GM18508 (cell line): Measurements from ENCODE around the gene PROB1.
A peak's percentile ranks its signal among the peaks of the same experiment; 100 is the strongest.
"Not testable (repeated sequence)": the region's sequence is repeated elsewhere in the genome, so short reads cannot be mapped to it uniquely, and the experiment has no call there.

Source experiments
- ATAC-seq: cut with Tn5 transposase; IDR thresholded peaks from one replicate; pipeline ENCODE4 v1.9.1; 2021; ENCODE audit warnings: moderate number of reproducible peaks; ENCODE audit not compliant: insufficient read depth, unreplicated experiment

The PROB1 gene

DNA sequence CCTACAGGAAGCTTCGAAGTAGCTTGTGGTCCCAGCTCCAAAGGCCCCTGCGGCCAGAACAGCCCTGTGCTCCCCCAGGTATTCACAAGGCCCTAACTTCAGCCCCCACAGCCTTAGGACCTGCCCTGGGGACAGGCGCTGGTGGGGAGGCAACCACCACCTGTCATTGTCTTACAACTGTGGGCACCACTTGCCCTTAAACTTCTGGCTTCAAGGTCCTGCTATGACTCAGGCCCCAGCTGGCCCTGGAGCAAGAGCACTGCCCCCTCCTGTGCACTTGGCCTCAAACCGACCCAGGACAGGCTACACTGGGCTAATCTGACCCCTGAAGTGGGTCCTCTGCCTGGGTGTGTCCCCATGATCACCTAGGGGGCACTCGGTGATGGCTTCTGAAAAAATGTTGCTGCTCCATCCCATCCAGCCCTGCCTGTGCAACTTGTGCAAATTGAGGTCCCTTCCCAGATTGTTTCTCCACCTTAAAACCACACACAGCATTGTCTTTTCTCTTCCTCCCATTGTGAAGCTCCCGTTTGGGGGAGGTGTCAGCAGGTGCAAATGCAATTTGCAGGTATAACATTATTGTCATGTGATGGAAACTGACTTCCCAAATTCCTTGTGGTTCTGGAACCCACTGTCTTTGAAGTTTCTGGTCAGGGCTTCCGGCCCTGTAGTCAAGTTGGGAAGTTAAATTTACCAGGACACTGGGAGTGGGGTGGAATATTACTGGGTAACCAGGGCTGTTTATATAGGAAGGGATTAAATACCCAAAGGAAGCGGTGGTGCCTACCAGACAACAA is 1.1 kb upstream of the PROB1 start:
- no peak for ATAC-seq

DNA sequence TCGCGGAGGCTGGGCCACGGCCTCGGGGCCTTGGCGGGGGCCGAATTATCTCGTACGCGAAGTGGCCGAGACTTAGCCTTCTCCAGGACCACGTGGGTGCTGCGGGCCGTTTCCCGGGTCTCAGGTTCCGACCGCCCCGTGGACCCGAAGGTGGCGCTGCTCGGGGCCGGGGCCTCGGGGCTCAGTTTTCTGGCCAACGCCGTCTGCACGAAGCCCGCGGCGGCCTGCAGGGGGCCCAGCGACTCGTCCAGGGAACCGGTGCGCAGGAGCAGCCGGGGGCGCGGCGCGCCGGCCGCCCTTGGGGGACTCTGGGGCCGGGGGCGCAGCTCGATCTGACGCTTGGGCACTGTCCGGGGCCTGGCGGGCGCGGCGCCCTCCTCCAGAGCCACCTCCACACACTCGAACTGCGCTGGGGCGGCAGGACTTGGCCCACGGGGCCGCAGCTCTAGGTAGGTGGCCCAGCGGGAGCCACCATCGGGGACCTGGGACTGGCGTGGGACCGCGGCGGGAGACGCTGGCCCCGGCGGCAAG is 716 bp downstream of the PROB1 start:
- no peak for ATAC-seq

GRCh38 chr5:139393497-139394122 is 1.3 kb downstream of the PROB1 start:
- no peak for ATAC-seq

- peak; percentile 39 for ATAC-seq
Observed at GRCh38 chr5:139392678-139393496, 2.0 kb downstream of the PROB1 start.

DNA sequence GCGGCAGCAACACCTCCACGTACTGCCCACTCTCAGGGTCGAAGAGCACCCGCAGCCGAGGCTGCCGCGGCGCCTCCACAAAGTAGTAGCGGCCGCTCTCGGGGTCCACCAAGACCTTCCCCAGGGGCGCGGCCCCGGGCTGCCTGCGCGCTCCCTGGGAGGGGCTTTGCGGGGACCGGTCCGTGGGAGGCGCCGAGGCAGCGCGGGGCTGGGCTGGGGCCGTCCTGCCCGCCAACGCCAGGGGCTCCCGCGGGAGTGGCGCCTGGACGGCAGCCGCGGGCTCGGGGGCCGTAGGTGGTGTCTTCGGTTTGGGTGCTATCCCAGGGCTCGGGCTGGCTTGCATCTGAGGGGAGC is 2.6 kb downstream of the PROB1 start:
- ATAC-seq, result no peak

DNA sequence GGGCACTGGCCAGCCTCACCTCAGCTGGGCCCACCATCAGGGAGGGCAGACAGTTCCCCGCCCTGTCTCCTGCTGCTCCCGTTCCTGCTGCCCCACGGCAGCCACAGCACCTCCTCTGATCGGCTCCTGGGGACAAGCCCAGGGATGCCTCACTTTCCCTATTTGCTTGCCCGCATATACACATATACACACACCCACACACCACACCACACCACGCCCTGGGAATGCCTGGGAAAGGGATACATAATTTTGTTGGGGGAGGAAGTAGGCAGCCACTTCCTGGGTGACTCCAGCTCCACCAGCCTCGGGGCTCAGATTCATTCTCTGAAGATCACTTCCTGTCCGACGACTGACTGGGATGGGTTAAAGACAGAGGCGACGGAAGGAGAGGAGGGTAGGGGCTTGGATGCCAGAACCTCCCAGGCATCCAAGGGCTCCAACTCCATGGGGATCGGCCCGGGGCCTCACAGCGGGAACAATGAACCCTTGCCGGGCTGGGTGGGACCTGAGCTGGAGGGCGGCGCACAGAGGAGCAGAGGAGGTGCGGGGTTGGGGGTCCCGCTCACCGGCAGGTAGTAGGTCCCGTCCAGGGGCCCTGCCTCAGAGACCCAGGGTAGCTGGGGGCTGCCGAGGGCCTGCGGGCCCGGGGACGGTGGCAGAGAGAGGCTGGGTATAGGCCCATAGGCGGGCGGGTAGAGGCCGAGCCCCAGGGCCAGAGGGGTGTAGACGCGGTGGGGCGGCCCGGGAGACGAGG is 3.2 kb downstream of the PROB1 start:
- ATAC-seq, result no peak

DNA sequence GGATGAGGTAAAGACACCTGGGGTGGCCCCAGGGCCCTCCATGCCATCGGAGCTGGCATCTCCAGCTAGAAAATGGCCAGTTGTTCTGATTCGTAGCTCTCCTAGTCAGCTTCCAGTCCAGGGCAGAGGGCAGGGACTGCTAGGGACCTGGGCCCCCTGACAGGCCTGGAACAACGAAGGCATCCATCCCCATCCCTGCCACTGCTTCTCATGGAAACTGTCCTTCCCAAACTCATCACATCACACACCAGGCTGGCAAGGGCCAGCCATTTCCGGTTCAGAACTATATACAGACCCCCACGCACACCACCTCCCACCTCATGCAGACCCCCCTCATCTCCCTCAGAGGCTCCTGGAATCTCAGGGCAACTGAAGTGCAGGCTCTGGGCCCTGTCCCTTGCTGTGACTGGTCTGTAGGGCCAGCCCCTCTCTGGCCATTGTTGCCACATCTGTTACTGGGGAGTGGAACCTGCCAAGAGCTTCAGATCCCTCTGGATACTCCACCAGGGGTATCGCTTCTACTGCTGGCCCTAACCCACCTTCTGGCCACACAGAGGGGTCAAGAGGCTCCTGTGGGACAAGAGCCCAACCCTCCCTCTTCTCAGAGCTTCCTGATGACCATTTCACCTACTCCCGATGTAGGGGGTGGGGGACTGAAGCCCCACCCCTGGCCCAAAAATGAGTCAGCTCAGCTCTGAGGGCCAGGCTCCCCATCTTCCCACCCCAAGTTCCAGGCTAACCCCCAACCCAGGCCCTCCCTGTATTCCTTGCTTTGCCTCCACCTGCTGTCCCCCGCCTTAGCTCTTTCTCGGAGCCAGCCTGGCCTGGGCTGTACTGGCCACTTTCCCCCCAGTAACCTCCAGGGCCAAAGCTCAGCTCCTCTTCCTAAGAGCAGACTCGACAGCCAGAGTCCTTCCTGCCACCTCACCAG is 4.0 kb downstream of the PROB1 start:
- ATAC-seq, result no peak

DNA sequence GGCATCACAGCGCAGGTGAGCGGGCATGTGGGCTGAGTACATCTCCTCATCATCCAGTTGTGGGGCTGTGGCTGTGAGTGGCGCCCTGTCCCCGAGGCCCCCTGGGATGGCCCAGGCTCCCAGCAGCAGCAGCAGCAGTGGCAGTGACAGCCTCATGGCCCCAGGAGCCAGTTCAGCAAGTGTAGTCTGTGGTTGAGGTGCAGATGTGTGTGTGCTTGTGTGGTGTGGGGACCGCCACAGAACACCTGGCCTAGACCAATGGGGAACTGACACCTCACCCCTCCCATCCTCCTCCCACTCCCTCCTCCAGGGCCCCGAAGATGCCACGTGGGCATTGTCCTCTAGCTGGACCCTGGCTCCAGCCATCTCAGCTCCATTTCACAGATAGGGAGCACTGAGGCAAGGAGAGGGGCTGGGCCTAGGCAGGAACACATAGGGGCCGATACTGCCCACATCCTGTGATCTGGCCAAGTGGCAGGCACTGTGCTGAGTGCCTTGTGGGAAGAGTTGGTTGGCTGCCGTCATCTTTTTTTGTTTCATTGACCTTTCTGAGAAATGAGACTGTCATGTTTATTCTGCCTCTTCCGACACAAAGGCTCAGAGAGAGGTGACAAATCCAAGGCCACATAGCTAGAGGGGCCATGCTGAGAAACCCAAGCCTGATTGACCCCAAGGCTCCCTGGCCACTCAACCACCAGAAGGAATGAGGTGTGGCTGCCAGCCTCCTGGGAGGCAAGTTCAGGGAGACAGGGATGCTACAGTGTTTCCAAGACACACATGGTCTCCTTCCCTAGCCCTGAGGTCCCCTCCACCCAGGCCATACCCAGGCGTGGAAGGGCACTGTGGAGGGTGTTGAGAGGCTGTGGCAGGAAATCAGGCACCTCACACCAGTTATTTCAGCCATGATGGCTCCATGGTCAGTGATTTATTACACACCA is 4.9 kb downstream of the PROB1 start, which contains the start of gene MZB1:
Gene MZB1, minus strand, starts transcription at position 213 of the 938 bp plus-strand sequence. Its CDS starts 57 bp downstream, at position 156.
- ATAC-seq, result no peak

DNA sequence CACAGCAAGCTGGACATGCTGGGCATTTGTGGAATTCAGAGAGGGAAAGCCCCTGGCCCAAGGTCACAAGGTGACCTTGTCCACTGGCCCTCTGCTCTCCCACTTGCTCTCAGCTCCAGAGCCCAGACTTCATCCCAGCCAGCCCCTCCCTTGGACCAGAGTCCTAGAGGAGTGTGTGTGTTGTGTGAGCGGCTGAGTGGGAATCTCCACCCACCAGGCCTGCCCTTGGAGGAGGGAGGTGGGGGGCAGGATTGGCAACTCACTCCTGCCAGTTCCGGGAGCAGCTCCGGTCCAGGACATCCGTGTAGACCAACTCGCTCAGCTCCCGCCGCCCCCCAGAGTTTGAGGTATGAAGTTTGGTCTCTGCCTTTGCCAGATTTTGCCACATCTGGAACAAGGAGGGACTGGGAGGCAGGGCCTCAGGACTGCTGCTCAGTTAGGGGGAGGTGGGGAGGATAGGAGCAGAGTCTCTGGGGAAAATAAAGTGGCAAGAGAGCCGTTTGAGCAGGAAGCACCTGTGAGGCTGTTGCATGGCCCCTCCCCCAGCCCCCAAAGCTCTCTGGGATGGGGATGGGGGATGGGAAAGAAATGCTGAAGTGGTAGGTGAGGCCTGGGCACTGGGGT is 6.6 kb downstream of the PROB1 start:
- no peak for ATAC-seq

GRCh38 chr5:139387611-139388197 is 7.2 kb downstream of the PROB1 start:
- no peak for ATAC-seq

- ATAC-seq, result not testable (repeated sequence)
Observed at GRCh38 chr5:139386956-139387355, 7.9 kb downstream of the PROB1 start.

DNA sequence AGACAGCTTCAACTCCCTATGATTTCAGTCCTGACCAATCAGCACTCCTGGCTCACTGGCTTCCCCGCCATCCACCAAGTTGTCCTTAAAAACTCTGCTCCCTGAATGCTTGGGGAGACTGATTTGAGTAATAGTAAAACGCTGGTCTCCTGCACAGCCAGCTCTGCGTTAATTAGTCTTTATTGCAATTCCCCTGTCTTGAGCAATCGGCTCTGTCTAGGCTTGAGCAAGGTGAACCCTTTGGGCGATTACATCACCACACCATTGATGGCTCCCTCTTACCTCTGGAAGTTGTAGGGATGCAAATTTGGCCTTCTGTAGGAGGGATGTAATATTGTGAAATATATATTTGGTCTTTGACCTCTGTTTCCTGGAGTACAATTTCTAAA is 8.9 kb downstream of the PROB1 start:
- ATAC-seq, result no peak

GRCh38 chr5:139385061-139386049 is 9.5 kb downstream of the PROB1 start:
- ATAC-seq, result no peak

GRCh38 chr5:139384591-139385051 is 10.3 kb downstream of the PROB1 start:
- ATAC-seq, result no peak

DNA sequence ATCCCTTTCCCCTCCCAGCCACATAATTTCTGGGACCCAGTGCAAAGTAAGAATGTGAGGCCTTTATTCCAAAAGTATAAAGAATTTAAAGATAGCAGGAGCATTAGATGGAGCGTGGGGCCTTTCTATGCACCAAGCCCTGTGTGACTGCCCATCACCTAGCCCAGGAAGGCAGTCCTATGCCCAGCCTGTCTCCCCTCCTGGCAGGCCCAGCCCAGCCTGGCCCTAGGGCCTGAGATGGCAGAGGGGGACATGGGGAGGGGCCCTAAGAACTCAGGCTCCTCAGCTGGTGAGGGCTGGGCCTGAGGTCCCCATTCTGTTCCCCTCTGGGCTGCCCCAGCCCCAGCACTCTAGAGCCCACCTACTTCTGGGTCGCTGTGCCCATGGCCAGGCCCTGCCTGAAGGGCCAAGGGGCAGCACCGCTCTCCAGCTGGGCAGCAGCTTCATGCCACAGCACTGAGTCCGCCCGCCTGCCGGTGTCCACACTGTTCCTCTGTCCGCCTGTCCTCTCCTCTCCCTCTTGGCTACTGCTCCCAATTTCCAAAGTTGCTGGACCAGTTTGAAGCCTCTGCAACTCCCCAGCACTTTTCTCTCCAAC is 10.8 kb downstream of the PROB1 start:
- no peak for ATAC-seq
